ENCODE measurements around the gene MYLK3.

- TF ChIP-seq CTCF (conservative IDR thresholded peaks at IDR 0.05; ENCODE audit: low read length): no peak
- TF ChIP-seq EZH2phosphoT487 (IDR thresholded peaks at IDR 0.05; ENCODE audit: borderline replicate concordance, low read depth, low read length): no peak
These were observed 36.8 kb downstream of the MYLK3 start for GRCh38 chr16:46711106-46712058.
